ENCODE results near the gene TLX2. TPM values are rescaled to one million over a fixed set of nuclear protein-coding genes. Genes with fewer than 3 reads are reported as not detected.
A peak's percentile ranks its signal among the peaks of the same experiment; 100 is the strongest.
"Not testable (repeated sequence)": the region's sequence is repeated elsewhere in the genome, so short reads cannot be mapped to it uniquely, and the experiment has no call there.

Gene TLX2
- total and polyA plus RNA-seq, 7 donors: not detected

DNA sequence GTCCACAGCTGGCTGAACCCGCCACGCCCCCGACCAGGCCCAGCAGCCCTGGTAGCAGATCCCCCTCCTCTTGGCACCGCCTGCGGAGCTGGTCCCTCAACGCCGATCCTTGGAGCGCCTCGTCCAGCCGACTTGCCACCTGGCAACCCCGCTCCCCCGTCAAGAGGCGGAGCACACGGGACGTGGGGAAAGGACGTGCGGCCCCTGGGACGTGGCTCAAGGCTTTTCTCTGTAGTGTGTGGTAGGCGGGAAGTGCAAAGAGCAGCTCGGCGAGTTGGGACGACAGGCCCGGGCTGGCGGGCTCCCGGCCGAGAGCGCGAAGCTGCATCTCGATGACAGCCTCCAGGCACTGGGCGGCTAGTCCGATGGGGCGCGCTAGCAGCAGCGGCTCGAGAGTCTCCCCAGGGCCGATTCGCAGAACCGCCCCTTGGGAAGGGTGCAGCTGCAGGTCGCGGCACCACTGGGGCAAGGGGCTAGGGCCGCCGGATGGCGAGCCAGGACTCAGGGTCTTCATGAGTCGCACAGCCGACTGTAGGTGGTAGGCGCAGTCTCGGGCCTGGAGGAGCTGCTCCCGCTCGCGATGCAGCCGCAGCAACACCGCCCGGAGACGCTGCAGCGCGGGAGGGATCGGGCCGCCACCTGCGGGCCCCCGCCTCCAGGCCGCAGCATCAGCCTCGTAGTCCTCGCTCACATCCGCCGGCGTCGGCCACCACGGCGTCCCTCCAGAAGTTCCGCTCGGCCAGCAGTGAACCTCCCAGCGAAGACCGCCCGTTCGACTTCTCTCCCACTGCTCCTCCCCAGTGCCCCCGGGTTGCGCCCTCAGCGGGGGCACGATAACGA, 32.1 kb upstream of the TLX2 start:
- no peaks in the 10 kb centered on the region for H3K27me3 ChIP-seq (ENCODE audit: insufficient read depth in 3 of 3, low read length in 2 of 3)
- H3K9me3 ChIP-seq: no peaks in the 10 kb centered on the region
- 1 to 2% (median 1%) methylated on average over 59 to 80 of the region's 80 CpGs for WGBS, 3 donors
- H3K4me1 ChIP-seq: peaks cover 22% of the 10 kb centered on the region
- H3K4me3 ChIP-seq: peak overlapping the region; percentile 98
- DNase-seq (peak in 1 of 2 donors; percentile 83), ATAC-seq (peak; percentile 46 to 69 (median 55))
- H3K36me3 ChIP-seq (ENCODE audit: insufficient read depth in 1 of 2, low read depth in 1 of 2): peaks cover 2 to 56% of the 10 kb centered on the region in 2 donors
- peak overlapping the region; percentile 91 for H3K27ac ChIP-seq
- intact Hi-C loops (cut with DNase I): loop anchor here (2.0 to 5.0 kb wide), 3 partner anchors 27 to 105 kb away; partner anchors contain the start of genes AUP1 (in 2 of the 2), HTRA2 (in 2 of the 2) and INO80B (in 1 of the 2)
- TF ChIP-seq, protein P1, sequence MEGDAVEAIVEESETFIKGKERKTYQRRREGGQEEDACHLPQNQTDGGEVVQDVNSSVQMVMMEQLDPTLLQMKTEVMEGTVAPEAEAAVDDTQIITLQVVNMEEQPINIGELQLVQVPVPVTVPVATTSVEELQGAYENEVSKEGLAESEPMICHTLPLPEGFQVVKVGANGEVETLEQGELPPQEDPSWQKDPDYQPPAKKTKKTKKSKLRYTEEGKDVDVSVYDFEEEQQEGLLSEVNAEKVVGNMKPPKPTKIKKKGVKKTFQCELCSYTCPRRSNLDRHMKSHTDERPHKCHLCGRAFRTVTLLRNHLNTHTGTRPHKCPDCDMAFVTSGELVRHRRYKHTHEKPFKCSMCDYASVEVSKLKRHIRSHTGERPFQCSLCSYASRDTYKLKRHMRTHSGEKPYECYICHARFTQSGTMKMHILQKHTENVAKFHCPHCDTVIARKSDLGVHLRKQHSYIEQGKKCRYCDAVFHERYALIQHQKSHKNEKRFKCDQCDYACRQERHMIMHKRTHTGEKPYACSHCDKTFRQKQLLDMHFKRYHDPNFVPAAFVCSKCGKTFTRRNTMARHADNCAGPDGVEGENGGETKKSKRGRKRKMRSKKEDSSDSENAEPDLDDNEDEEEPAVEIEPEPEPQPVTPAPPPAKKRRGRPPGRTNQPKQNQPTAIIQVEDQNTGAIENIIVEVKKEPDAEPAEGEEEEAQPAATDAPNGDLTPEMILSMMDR (IDR thresholded peaks at IDR 0.05): no peak

DNA sequence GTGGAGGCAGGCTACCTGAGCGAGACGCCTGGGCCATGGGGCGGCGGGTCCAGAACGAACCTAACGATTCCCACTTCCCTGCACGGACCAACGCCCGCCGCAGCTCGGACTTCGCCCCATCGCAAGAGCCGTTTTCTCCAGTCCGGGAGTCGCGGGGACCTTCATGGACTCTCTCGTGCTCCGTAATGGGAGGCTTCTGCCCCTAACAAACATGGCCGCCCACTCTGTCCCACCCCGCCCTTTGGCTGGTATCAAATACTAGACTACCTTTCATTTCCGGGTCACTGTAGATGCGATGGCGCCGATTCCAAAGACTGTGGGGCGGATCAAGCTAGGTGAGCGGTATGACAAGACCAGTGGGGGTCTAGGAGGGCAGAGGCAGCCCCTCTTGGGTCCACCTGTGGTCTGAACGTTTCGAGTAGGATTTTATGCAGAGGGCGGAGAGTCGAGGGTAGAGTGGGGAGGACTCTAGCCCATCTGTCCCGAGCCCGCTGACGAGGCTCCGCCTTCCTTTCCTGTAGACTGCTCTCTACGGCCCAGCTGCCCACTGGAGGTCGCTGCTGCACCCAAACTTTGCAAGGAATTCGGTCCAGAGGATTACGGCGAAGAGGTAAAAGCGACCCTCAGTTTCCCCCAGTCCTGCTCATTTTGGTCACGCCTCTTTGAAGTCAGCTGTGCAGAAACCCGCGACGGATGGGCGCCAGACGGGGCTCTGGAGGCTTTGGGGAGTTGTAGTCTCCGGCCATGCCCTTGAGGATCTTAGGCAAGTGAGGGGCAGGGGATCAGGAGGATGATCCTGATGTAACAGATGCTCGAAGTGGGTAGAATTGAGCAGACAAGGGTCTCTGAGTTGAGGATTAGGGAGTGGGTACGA, 31.2 kb upstream of the TLX2 start, which contains the start of the genes CCDC142 and TTC31:
TSS of gene CCDC142 (minus strand) at position 198 of the 874 bp plus-strand sequence. CDS start at position 37, 161 bp downstream.
TSS of gene TTC31 (plus strand) at position 281 of the 874 bp plus-strand sequence. CDS start at position 296, 15 bp downstream.
- DNase-seq (peak; percentile 95 to 97), ATAC-seq (peak; percentile 98 to 99 (median 99))
- peaks cover 22% of the 10 kb centered on the region for H3K4me1 ChIP-seq
- 0 to 1% (median 0%) methylated on average over 45 to 50 of the region's 50 CpGs for WGBS, 3 donors
- H3K36me3 ChIP-seq (ENCODE audit: insufficient read depth in 1 of 2, low read depth in 1 of 2): peaks cover 2 to 59% of the 10 kb centered on the region in 2 donors
- intact Hi-C loops (cut with DNase I): loop anchor here (1.0 to 5.0 kb wide), 5 partner anchors 28 to 105 kb away; partner anchors contain the start of genes AUP1 (in 2 of the 2), HTRA2 (in 2 of the 2) and INO80B (in 2 of the 2)
- no peaks in the 10 kb centered on the region for H3K9me3 ChIP-seq
- no peaks in the 10 kb centered on the region for H3K27me3 ChIP-seq (ENCODE audit: insufficient read depth in 3 of 3, low read length in 2 of 3)
- TF ChIP-seq, protein P1 (IDR thresholded peaks at IDR 0.05): peak; percentile 79
- peak within 1 kb of the TSS; percentile 91 for H3K27ac ChIP-seq
- H3K4me3 ChIP-seq: peak within 1 kb of the TSS; percentile 98

DNA sequence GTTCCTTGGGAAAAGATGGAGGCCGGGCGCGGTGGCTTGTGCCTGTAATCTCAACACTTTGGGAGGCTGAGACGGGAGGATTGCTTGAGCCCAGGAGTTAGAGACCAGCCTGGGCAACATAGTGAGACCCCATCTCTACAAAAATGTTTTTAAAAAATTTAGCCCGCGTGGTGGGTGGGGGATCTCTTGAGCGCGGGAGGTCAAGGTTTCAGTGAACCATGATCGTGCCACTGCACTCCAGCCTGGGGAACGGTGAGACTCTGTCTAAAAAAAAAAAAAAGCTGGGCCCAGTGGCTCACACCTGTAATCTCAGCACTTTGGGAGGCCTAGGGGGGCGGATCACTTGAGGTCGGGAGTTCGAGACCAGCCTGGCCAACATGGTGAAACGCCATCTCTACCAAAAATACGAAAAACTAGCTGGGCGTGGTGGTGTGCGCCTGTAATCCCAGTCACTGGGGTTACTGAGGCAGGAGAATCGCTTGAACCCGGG, 30.5 kb upstream of the TLX2 start:
- Histone ChIP-seq H3K4me3 (peak overlapping the region; percentile 98), H3K4me1 (peaks cover 22% of the 10 kb centered on the region), H3K36me3 (ENCODE audit: insufficient read depth in 1 of 2, low read depth in 1 of 2) (peaks cover 2 to 60% of the 10 kb centered on the region in 2 donors)
- not testable (repeated sequence) for H3K27ac ChIP-seq; DNase-seq; H3K27me3 ChIP-seq (ENCODE audit: insufficient read depth in 3 of 3, low read length in 2 of 3); H3K9me3 ChIP-seq; ATAC-seq
- intact Hi-C loops (cut with DNase I): loop anchor here (1.0 to 5.0 kb wide), 5 partner anchors 28 to 105 kb away; partner anchors contain the start of genes AUP1 (in 2 of the 2), HTRA2 (in 2 of the 2) and INO80B (in 2 of the 2)
- 71 to 77% (median 75%) methylated on average over 19 of the region's 19 CpGs for WGBS, 3 donors

DNA sequence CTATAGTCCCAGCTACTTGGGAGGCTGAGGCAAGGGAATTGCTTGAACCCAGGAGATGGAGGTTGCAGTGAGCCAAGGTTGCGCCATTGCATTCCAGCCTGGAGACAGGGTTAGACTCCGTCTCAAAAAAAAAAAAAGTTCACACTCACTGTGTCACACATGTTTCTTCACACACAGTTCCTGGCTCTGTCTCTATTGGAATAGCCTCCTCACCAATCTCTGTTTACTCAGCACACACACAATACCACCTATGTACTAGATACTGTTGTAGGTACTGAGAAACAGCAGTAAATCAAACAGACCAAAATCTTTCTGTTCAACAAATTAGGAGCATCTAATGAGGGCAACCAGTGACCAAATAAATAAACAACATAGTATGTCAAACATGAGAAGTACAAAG, 28.1 kb upstream of the TLX2 start:
- no peak overlapping the region for H3K27ac ChIP-seq
- H3K36me3 ChIP-seq (ENCODE audit: insufficient read depth in 1 of 2, low read depth in 1 of 2): peaks cover 4 to 57% of the 10 kb centered on the region in 2 donors
- intact Hi-C loops (cut with DNase I): no loop called here
- no peak for DNase-seq
- H3K4me3 ChIP-seq: no peak overlapping the region
- TF ChIP-seq, protein P1 (IDR thresholded peaks at IDR 0.05): no peak
- 90 to 93% (median 92%) methylated on average over 2 of the region's 2 CpGs for WGBS, 3 donors
- H3K4me1 ChIP-seq: peaks cover 16% of the 10 kb centered on the region
- H3K9me3 ChIP-seq: no peaks in the 10 kb centered on the region
- H3K27me3 ChIP-seq (ENCODE audit: insufficient read depth in 3 of 3, low read length in 2 of 3): no peaks in the 10 kb centered on the region
- ATAC-seq: no peak

All from psoas muscle (tissue), 8 donors.